Activated T-cell treated with anti-CD3 and anti-CD28 coated beads, Interleukin-2, amount 50 U/mL, for 4 hours (primary cell): ENCODE measurements around the gene RTN4RL1. TPM values are rescaled to one million over a fixed set of nuclear protein-coding genes. Genes with fewer than 3 reads are reported as not detected.
"Not testable (repeated sequence)": the region's sequence is repeated elsewhere in the genome, so short reads cannot be mapped to it uniquely, and the experiment has no call there.

Experiments
- ATAC-seq, 2 donors: fragments of 200-7000 bp; cut with Tn5 transposase; one replicate each; pipeline ENCODE4 v1.10.0; 2021
- DNase-seq: peaks from one replicate; pipeline ENCODE4 v3.0.0-alpha.2; 2020
- H3K27me3 Mint-ChIP-seq: one replicate; pipeline ENCODE4 v1.8.0; 2021; ENCODE audit warnings: low read depth, mixed read lengths
- H3K36me3 Mint-ChIP-seq: one replicate; pipeline ENCODE4 v1.8.0; 2022; ENCODE audit warnings: mixed read lengths; ENCODE audit not compliant: insufficient read depth
- H3K4me1 Mint-ChIP-seq: one replicate; pipeline ENCODE4 v1.8.0; 2021; ENCODE audit warnings: low read depth, mixed read lengths
- H3K4me3 Mint-ChIP-seq: one replicate; pipeline ENCODE4 v1.8.0; 2021; ENCODE audit warnings: mild to moderate bottlenecking, moderate library complexity, mixed read lengths
- H3K9me3 Mint-ChIP-seq: one replicate; pipeline ENCODE4 v1.8.0; 2021; ENCODE audit warnings: mixed read lengths
- total RNA-seq, 3 donors: library from RNA; stranded (reverse); gene quantifications; one replicate each; pipeline ENCODE4 v1.2.1, GENCODE V29; 2021

The RTN4RL1 gene
- total RNA-seq, 3 donors from 2014 or later, result 1.0 to 2.5 (median 2.0) TPM

GRCh38 chr17:1997927-1998742 is 27.0 kb downstream of the RTN4RL1 start:
- no peaks in the 10 kb centered on the region for H3K9me3 Mint-ChIP-seq
- ATAC-seq (peak; percentile 55 to 68), DNase-seq (no peak)
- peaks cover 8% of the 10 kb centered on the region for H3K4me1 Mint-ChIP-seq
- peaks cover 38% of the 10 kb centered on the region for H3K27me3 Mint-ChIP-seq
- no peak overlapping the region for H3K4me3 Mint-ChIP-seq
- H3K36me3 Mint-ChIP-seq, result no peaks in the 10 kb centered on the region

- H3K4me1 Mint-ChIP-seq, result peaks cover 8% of the 10 kb centered on the region
- no peaks in the 10 kb centered on the region for H3K9me3 Mint-ChIP-seq
- H3K27me3 Mint-ChIP-seq, result peaks cover 38% of the 10 kb centered on the region
- no peak for DNase-seq
- ATAC-seq, result no peak
- no peak overlapping the region for H3K4me3 Mint-ChIP-seq
- H3K36me3 Mint-ChIP-seq, result no peaks in the 10 kb centered on the region
Measured at GRCh38 chr17:1997289-1997926, 27.7 kb downstream of the RTN4RL1 start.

- Mint-ChIP-seq H3K9me3 (no peaks in the 10 kb centered on the region), H3K4me3 (no peak overlapping the region), H3K36me3 (no peaks in the 10 kb centered on the region), H3K27me3 (peaks cover 38% of the 10 kb centered on the region), H3K4me1 (peaks cover 8% of the 10 kb centered on the region)
- no peak for DNase-seq
- ATAC-seq, result no peak
Measured at GRCh38 chr17:1996800-1997288, 28.3 kb downstream of the RTN4RL1 start.

- peaks cover 8% of the 10 kb centered on the region for H3K4me1 Mint-ChIP-seq
- H3K9me3 Mint-ChIP-seq, result no peaks in the 10 kb centered on the region
- no peak for ATAC-seq
- no peaks in the 10 kb centered on the region for H3K36me3 Mint-ChIP-seq
- no peak for DNase-seq
- peaks cover 38% of the 10 kb centered on the region for H3K27me3 Mint-ChIP-seq
- H3K4me3 Mint-ChIP-seq, result no peak overlapping the region
Measured at GRCh38 chr17:1995907-1996799, 29.0 kb downstream of the RTN4RL1 start.

GRCh38 chr17:1995321-1995892 is 29.7 kb downstream of the RTN4RL1 start:
- Mint-ChIP-seq H3K4me3 (no peak overlapping the region), H3K4me1 (peaks cover 8% of the 10 kb centered on the region)
- no peak for ATAC-seq

GRCh38 chr17:1994707-1995106 is 30.4 kb downstream of the RTN4RL1 start:
- H3K4me1 Mint-ChIP-seq, result peaks cover 8% of the 10 kb centered on the region
- peaks cover 34% of the 10 kb centered on the region for H3K27me3 Mint-ChIP-seq
- H3K36me3 Mint-ChIP-seq, result no peaks in the 10 kb centered on the region
- ATAC-seq, result no peak
- no peaks in the 10 kb centered on the region for H3K9me3 Mint-ChIP-seq
- DNase-seq, result no peak
- H3K4me3 Mint-ChIP-seq, result no peak overlapping the region

More at GRCh38 chr17:1995321-1995892, 29.7 kb downstream of the RTN4RL1 start:
- peaks cover 35% of the 10 kb centered on the region for H3K27me3 Mint-ChIP-seq
- no peaks in the 10 kb centered on the region for H3K36me3 Mint-ChIP-seq
- no peaks in the 10 kb centered on the region for H3K9me3 Mint-ChIP-seq
- no peak for DNase-seq

GRCh38 chr17:1992541-1992940 is 32.6 kb downstream of the RTN4RL1 start:
- H3K4me1 Mint-ChIP-seq, result peaks cover 3% of the 10 kb centered on the region
- no peaks in the 10 kb centered on the region for H3K9me3 Mint-ChIP-seq
- no peak for DNase-seq
- no peak overlapping the region for H3K4me3 Mint-ChIP-seq
- ATAC-seq, result no peak
- H3K36me3 Mint-ChIP-seq, result no peaks in the 10 kb centered on the region
- peaks cover 22% of the 10 kb centered on the region for H3K27me3 Mint-ChIP-seq

- ATAC-seq (no peak), DNase-seq (no peak)
- H3K4me3 Mint-ChIP-seq, result no peak overlapping the region
- no peaks in the 10 kb centered on the region for H3K36me3 Mint-ChIP-seq
- no peaks in the 10 kb centered on the region for H3K27me3 Mint-ChIP-seq
- H3K9me3 Mint-ChIP-seq, result no peaks in the 10 kb centered on the region
- H3K4me1 Mint-ChIP-seq, result no peaks in the 10 kb centered on the region
Measured at GRCh38 chr17:1989135-1989534, 36.0 kb downstream of the RTN4RL1 start.

- DNase-seq (no peak), ATAC-seq (no peak)
- Mint-ChIP-seq H3K4me1 (no peaks in the 10 kb centered on the region), H3K9me3 (no peaks in the 10 kb centered on the region), H3K27me3 (no peaks in the 10 kb centered on the region), H3K4me3 (no peak overlapping the region), H3K36me3 (no peaks in the 10 kb centered on the region)
Measured at GRCh38 chr17:1986783-1987451, 38.2 kb downstream of the RTN4RL1 start.

GRCh38 chr17:1985686-1986085 is 39.4 kb downstream of the RTN4RL1 start:
- Mint-ChIP-seq H3K36me3 (no peaks in the 10 kb centered on the region), H3K27me3 (no peaks in the 10 kb centered on the region), H3K9me3 (no peaks in the 10 kb centered on the region), H3K4me1 (no peaks in the 10 kb centered on the region), H3K4me3 (no peak overlapping the region)
- DNase-seq (no peak), ATAC-seq (no peak)

- no peak for DNase-seq
- Mint-ChIP-seq H3K27me3 (no peaks in the 10 kb centered on the region), H3K4me1 (no peaks in the 10 kb centered on the region), H3K36me3 (no peaks in the 10 kb centered on the region), H3K4me3 (no peak overlapping the region), H3K9me3 (no peaks in the 10 kb centered on the region)
- no peak for ATAC-seq
Measured at GRCh38 chr17:1985093-1985492, 40.0 kb downstream of the RTN4RL1 start.

GRCh38 chr17:1982793-1983366 is 42.3 kb downstream of the RTN4RL1 start:
- not testable (repeated sequence) for H3K4me3 Mint-ChIP-seq, DNase-seq, H3K36me3 Mint-ChIP-seq, ATAC-seq, H3K9me3 Mint-ChIP-seq, H3K4me1 Mint-ChIP-seq, H3K27me3 Mint-ChIP-seq

- no peaks in the 10 kb centered on the region for H3K9me3 Mint-ChIP-seq
- peaks cover 13% of the 10 kb centered on the region for H3K27me3 Mint-ChIP-seq
- ATAC-seq (no peak), DNase-seq (no peak)
- H3K4me1 Mint-ChIP-seq, result peaks cover 7% of the 10 kb centered on the region
- H3K36me3 Mint-ChIP-seq, result no peaks in the 10 kb centered on the region
- H3K4me3 Mint-ChIP-seq, result no peak overlapping the region
Measured at GRCh38 chr17:1980665-1981250, 44.4 kb downstream of the RTN4RL1 start.
